Neural cell (in vitro differentiated cells): ENCODE data around the gene EXOC4.

Experiments used
- EP300 ChIP-seq: fragments of 450-650 bp; conservative IDR thresholded peaks from 2 replicates; pipeline ENCODE4 v1.6.1; 2014; ENCODE audit warnings: antibody characterized with exemption, mild to moderate bottlenecking, moderate library complexity; ENCODE audit not compliant: poor library complexity, severe bottlenecking
- EZH2 ChIP-seq: fragments of 200-600, 300-800 bp; shearing (Covaris generic), sonication (generic); IDR thresholded peaks from 2 replicates; pipeline ENCODE4 v1.6.1; 2014; ENCODE audit warnings: antibody characterized with exemption, low read length, borderline replicate concordance, mild to moderate bottlenecking; ENCODE audit not compliant: insufficient read depth, poor library complexity, severe bottlenecking
- MXI1 ChIP-seq: fragments of 450-650 bp; conservative IDR thresholded peaks from 2 replicates; pipeline ENCODE4 v1.6.1; 2014; ENCODE audit warnings: antibody characterized with exemption, mild to moderate bottlenecking; ENCODE audit not compliant: poor library complexity, severe bottlenecking
- TF ChIP-seq, protein P1 (sequence below): fragments of 450-650 bp; IDR thresholded peaks from 2 replicates; pipeline ENCODE4 v1.5.1; 2014; ENCODE audit warnings: antibody characterized with exemption, mild to moderate bottlenecking, moderate library complexity; ENCODE audit not compliant: poor library complexity, severe bottlenecking
- TF ChIP-seq, protein P2 (sequence below): IDR thresholded peaks from 2 replicates; pipeline ENCODE4 v1.6.1; 2012; ENCODE audit warnings: borderline replicate concordance

GRCh38 chr7:133484086-133484485, 231.2 kb downstream of the EXOC4 start:
- TF ChIP-seq EZH2 (no peak), MXI1 (no peak), EP300 (no peak)
- TF ChIP-seq, protein P1, sequence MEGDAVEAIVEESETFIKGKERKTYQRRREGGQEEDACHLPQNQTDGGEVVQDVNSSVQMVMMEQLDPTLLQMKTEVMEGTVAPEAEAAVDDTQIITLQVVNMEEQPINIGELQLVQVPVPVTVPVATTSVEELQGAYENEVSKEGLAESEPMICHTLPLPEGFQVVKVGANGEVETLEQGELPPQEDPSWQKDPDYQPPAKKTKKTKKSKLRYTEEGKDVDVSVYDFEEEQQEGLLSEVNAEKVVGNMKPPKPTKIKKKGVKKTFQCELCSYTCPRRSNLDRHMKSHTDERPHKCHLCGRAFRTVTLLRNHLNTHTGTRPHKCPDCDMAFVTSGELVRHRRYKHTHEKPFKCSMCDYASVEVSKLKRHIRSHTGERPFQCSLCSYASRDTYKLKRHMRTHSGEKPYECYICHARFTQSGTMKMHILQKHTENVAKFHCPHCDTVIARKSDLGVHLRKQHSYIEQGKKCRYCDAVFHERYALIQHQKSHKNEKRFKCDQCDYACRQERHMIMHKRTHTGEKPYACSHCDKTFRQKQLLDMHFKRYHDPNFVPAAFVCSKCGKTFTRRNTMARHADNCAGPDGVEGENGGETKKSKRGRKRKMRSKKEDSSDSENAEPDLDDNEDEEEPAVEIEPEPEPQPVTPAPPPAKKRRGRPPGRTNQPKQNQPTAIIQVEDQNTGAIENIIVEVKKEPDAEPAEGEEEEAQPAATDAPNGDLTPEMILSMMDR, result no peak
- TF ChIP-seq, protein P2, sequence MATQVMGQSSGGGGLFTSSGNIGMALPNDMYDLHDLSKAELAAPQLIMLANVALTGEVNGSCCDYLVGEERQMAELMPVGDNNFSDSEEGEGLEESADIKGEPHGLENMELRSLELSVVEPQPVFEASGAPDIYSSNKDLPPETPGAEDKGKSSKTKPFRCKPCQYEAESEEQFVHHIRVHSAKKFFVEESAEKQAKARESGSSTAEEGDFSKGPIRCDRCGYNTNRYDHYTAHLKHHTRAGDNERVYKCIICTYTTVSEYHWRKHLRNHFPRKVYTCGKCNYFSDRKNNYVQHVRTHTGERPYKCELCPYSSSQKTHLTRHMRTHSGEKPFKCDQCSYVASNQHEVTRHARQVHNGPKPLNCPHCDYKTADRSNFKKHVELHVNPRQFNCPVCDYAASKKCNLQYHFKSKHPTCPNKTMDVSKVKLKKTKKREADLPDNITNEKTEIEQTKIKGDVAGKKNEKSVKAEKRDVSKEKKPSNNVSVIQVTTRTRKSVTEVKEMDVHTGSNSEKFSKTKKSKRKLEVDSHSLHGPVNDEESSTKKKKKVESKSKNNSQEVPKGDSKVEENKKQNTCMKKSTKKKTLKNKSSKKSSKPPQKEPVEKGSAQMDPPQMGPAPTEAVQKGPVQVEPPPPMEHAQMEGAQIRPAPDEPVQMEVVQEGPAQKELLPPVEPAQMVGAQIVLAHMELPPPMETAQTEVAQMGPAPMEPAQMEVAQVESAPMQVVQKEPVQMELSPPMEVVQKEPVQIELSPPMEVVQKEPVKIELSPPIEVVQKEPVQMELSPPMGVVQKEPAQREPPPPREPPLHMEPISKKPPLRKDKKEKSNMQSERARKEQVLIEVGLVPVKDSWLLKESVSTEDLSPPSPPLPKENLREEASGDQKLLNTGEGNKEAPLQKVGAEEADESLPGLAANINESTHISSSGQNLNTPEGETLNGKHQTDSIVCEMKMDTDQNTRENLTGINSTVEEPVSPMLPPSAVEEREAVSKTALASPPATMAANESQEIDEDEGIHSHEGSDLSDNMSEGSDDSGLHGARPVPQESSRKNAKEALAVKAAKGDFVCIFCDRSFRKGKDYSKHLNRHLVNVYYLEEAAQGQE, result no peak
